ENCODE results near the gene GRM8.

DNA sequence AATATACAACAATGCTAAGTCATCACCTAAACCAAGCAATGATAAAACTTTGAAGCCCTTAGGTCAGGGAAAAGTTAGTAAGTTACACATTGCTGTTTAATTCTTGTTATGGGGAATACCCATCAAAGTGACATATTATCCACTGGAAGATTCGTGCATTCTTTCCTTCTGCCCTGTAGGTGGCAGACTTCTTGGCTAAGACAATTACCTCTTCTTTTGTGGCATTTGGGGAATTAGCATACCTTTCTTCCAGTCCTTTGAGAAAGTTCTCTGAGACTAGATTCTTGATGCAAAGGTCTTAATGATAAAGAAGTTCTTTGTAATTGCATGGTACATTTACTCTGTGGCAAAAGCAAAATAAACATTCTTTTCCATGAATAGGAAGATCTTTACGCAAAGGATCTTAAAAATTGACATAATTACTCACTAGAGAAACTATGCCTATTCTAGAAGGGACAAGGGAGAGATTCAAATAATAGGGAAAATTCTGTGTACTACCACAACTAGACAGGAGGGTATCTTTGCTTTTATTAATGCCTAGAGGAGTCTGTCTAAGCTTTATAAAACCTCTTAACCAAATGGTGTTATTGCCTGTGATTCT is 395.9 kb downstream of the GRM8 start:
- TF ChIP-seq POLR2A (IDR thresholded peaks at IDR 0.05; ENCODE audit: low read depth, low read length) (no peak), POLR2AphosphoS5 (IDR thresholded peaks at IDR 0.05; ENCODE audit: low read depth, low read length) (no peak)

Measured in GM12892 (cell line).